HG03175 (cell line): Measurements from ENCODE around the gene CDH6.

Experiments
- ATAC-seq: cut with Tn5 transposase; IDR thresholded peaks from one replicate; pipeline ENCODE4 v1.9.1; 2021; ENCODE audit warnings: mild to moderate bottlenecking, moderate library complexity; ENCODE audit not compliant: unreplicated experiment

The CDH6 gene

GRCh38 chr5:31244921-31245320 is 51.4 kb downstream of the CDH6 start:
- ATAC-seq: no peak

DNA sequence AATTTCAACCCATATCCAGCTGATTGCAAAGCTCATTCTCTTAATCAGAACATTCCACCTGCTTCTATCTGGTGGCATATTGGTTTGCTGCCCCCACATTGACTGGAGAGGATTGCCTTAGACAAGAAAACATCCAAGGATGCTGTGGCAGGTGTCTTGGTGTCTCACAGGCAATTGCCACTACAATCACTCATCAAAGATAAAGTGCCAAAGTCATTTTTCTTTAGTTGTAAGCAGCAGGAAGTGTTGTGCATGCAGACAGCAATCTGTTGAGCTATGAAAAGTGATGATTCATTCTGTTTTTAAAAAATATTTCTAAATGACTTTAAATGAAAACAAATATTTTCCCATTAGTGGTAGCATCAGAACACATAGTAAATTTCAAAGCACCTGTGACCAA is 53.9 kb downstream of the CDH6 start:
- no peak for ATAC-seq

DNA sequence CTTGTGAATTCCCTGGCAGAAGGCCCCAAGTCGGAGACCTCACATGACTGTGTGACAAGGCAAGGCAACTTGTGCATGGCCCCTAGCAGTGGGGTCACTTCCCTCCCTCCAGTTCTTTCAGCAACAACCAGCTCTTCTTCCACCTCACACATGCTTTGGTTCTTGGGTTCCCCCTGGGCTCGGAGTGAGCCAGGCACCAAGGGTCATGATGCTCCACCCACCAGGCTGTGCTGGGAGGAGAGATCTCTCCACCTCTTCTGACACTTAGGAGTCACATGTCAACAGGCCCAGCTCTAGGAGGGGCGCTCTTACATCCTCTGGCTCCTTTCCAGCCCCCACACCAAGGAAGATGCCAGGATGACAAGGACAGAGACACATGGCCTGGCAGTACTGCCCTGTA is 56.7 kb downstream of the CDH6 start:
- no peak for ATAC-seq

DNA sequence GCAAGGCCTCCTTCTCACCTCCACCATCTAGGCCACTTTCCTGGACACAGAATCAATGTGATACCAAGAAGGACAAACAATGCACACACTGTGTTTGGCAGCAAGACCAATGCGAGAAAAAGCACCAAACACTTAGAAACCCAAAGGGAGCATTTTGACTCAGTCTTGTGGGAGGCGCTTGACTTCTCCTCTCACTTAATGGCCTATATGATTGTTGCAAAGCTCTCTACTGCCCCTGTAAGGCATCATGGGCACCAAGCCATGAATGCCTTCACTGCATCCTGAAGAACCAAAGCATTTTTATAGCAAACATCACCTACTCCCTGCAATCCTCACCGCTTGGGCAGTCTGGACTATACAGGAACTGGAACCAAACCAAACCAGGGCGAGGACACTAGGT is 57.5 kb downstream of the CDH6 start:
- no peak for ATAC-seq

DNA sequence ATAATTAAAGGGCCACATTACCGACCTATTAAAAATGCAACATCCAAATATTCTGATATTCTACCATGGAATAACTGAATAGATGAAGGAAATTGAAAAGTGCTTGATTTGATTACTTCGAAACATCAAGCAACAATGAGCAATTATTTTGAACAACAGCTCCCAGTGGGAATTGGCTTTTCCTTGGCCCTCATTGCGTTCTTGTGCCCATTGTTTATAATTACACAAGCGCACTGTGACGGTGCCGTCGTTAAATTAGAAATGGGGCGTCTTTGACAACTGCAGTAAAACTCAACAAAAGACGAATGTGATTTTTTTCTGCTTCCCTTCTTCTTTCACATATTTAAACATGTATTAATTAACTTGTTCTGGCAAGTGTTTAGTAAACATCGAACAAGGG is 61.6 kb downstream of the CDH6 start:
- no peak for ATAC-seq

DNA sequence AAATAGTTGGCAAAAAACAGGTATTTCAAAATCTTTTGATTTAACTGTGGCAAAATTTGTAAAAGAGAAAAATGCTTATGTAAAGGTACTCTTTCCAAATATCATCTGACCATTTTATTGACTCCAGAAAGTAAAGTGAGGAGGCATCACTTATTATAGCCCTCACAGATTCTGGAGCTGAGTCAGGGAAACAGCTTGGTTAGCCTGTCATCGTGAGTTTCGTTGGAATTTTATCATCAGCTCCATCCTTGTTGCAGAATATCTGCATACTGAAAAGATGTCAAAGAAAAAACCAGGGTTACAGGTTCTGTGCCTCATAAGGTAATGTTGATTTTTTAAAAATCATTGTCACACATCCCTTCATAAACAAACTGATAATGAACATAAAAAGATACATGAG is 74.8 kb downstream of the CDH6 start:
- ATAC-seq: no peak

DNA sequence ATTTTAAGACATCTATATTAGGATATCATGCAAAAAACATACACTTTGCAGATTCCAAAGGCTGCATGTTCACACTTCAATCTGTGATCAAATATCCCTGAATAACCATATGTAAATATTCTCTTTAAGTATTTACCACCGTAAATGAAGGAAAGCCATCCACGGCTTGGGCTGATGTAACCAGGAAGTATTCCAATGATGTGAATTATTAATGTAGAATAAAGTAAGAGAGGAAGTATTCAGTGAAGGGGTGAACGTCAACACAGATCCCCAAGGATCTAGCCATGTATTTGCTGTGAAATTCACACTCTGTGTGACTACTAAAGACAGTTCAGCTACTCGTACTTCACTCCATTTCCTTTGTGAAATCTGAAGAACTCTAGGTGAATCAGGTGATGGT is 75.2 kb downstream of the CDH6 start:
- no peak for ATAC-seq

DNA sequence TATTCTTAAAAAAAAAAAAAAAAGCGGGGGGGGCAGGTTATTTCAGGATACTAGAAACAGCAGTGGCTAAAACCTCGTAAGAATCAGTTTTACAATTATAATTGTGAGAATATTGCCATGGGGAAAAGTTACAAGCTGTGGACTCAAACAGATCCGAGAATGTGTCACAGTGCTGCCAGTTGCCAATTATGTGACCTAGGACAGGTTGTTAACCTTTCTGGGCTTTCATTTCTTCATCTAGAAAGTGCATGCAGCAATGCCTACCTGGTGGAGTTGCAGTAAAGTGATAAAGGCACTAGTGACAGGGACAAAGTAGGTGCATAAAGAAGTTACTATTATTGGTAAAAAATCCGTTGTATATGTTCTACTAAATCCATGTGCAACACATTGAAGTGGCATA is 75.8 kb downstream of the CDH6 start:
- no peak for ATAC-seq

DNA sequence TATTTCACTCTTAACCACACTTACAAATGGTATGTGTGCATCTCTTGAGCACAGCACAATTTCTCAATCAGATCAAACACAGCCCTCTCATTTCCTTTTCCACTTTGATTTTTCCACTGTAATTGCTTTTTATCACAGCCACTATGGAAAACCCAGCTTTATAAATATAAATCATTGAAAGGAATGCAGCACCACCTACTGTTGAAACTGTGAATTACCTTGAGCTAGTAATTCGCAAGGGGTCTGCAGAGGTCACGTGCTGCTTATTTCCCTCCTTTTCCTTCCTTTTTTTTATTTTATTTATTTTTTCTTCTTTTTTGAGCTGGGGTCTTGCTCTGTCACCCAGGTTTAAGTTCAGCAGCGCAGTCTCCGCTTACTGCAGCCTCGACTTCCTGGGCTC is 76.9 kb downstream of the CDH6 start:
- no peak for ATAC-seq

DNA sequence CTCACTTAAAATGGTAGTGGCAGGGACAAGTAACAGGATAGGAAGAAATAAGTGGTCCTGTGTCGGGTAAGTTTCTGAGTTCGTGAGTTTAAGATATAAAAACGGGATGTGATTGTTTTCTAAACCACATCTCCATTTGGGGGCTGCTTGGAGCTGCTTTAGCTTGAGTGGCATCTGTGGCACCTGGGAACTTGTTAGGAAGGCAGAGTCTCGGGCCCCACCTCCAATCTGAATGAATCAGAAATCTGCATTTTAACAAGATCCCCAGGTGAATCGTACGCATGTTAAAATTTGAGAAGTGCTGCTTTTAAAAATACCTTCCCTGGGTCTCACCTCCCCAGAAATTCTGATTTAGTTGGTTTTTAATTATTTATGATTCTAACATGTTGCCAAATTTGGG is 78.1 kb downstream of the CDH6 start:
- ATAC-seq: no peak

GRCh38 chr5:31273161-31273560 is 79.7 kb downstream of the CDH6 start:
- no peak for ATAC-seq

- peak; percentile 76 for ATAC-seq
These were observed 80.3 kb downstream of the CDH6 start for GRCh38 chr5:31273631-31274378.

DNA sequence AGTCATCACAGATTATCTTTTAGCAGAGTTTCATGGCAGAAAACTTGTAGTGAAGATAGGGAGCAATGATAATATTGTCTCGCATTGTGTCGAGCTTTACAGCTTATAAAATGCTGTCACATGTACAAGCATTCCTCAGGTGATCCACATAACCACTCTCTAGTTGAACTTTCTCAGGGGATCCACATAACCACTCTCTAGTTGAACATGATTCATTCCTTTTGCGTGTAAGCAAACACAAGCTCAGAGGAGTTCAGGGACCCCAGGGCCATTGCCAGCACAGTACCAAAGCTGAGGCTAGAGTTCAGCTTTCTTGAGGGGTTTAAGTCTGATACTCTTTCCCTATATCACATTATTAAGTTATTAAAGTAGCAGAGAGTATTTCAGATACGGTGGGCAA is 86.7 kb downstream of the CDH6 start:
- ATAC-seq: no peak

DNA sequence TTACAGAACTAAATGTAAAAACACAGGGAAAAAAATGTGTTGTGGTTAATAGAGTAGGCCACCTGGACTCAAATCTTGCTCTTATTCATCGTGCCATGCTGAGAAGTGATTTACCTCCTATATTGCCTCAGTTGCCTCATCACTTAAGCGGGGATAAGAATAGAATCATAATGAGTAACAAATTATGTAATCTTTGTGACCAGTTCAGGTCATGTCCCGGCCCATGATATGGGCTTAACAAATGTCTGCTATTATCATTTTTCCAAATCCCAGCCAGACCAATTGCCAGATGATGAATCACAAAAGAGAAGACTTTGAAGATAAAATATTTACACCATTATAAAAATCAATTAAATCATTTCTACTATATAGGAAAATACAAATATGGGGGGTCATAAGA is 89.8 kb downstream of the CDH6 start:
- ATAC-seq: no peak

- no peak for ATAC-seq
These were observed 91.5 kb downstream of the CDH6 start for GRCh38 chr5:31285025-31285424.

DNA sequence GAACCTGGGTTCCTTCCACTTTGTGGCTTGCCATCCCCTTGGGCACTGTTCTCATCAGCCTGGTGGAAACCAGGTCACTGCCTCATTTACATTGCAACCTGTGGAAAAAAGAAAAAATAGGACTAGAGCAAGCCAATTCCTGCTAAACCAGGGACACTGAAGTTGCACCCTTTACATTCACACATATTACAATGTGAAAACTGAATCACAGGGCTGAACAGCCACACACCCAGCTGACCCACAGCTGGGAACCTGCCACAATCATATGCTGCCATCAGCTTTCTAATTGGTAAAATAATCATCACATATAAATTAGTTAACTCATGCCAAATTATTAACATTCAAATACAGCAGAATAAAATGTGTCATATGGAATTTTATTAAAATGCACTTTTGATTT is 94.5 kb downstream of the CDH6 start:
- no peak for ATAC-seq

DNA sequence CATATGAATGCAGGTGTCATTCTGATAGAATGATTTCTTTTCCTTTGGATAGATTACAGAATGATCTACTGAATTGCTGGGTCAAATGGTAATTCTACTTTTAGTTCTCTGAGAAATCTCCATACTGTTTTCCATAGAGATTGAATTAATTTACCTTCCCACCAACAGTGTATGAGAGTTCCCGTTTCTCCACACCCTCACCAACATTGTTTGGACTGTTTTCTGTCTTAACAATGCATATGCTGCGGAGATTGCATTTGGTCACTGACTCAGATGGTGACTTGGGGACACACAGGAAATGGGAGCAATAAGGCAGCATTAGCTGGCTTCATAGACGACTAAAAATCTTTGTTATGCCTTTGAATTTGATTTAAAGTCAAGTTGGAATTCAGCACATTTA is 95.9 kb downstream of the CDH6 start:
- ATAC-seq: no peak

DNA sequence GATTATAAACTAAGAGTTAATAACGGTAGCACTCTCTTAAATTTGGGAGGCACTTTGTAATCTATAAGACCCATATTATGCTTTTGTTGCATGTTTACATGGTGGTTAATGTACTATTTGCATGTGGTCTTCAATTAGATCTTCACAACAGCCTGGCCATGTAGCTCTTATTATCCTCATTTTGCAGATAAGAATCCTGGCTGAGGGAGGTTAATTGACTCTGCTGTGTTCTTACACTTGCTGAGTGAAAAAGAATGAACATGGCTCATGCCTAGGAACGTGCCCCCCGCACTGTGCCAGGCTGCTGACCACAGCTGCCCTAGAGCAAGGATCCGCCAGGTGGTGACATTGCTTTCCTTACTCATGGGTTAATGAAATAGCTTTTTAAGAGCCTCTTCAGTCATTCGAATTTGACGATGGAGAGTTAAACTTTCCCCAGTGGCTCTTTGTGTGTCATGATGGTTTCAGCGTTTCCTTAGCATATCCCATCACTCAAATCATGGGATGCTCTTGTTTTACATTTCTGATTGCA is 97.9 kb downstream of the CDH6 start:
- no peak for ATAC-seq

- no peak for ATAC-seq
These were observed 107.0 kb downstream of the CDH6 start for GRCh38 chr5:31300501-31300900.

GRCh38 chr5:31301833-31302232 is 108.3 kb downstream of the CDH6 start:
- ATAC-seq: no peak

GRCh38 chr5:31303688-31304087 is 110.2 kb downstream of the CDH6 start:
- ATAC-seq: no peak

GRCh38 chr5:31317665-31318064 is 124.2 kb downstream of the CDH6 start:
- ATAC-seq: no peak

DNA sequence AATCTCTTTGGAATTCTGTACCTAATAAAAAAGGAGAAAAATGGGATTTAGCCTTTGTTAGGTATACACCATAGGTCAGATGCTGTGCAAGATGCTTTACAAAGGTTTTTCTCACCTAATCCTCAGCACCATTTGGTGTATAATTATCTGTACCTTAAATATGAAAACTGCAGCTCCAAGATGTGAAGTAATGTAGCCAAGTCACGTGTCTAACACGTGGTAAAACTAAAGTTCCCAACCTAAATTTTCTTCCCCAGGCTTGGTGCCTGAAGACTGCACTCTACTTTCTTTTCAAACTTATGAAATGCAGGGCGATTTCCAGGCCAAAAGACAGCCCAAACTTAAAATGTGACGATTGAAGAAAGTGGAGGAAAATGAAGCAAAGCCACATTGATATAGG is 125.8 kb downstream of the CDH6 start:
- no peak for ATAC-seq
